ENCODE measurements around the gene VWCE. TPM values are rescaled to one million over a fixed set of nuclear protein-coding genes. Genes with fewer than 3 reads are reported as not detected.
A peak's percentile ranks its signal among the peaks of the same experiment; 100 is the strongest.

The VWCE gene
- total RNA-seq: 1 to 10 TPM; 6.6 TPM

GRCh38 chr11:61294717-61295595 is at the start of gene VWCE:
Gene VWCE (minus strand): TSS chr11:61295316. CDS start chr11:61295037, 279 bp downstream.
- H3K36me3 Mint-ChIP-seq (ENCODE audit: low read depth): peaks cover 16% of the 10 kb centered on the region
- CTCF ChIA-PET: interaction anchor here (0.7 to 2.1 kb wide), 10 partner anchors 13 to 464 kb away, joined by 3 to 10 read pairs (median 4); no protein-coding TSS in a partner anchor
- peaks cover 9% of the 10 kb centered on the region for H3K27me3 Mint-ChIP-seq (ENCODE audit: low read depth)
- peak within 1 kb of the TSS; percentile 41 for H3K27ac Mint-ChIP-seq
- H3K9me3 Mint-ChIP-seq: no peaks in the 10 kb centered on the region
- peak; percentile 83 for DNase-seq
- peak within 1 kb of the TSS; percentile 84 for H3K4me3 Mint-ChIP-seq
- intact Hi-C loops (cut with micrococcal nuclease): loop anchor here (1.0 to 2.0 kb wide), 3 partner anchors 38 to 520 kb away; partner anchors contain the start of genes DDB1 and TKFC
- H3K4me1 Mint-ChIP-seq (ENCODE audit: low read depth): peaks cover 34% of the 10 kb centered on the region

GRCh38 chr11:61343792-61344745 is 49.0 kb upstream of the VWCE start:
- H3K36me3 Mint-ChIP-seq (ENCODE audit: low read depth): peaks cover 19% of the 10 kb centered on the region
- H3K4me3 Mint-ChIP-seq: no peak overlapping the region
- intact Hi-C loops (cut with micrococcal nuclease): no loop called here
- H3K27me3 Mint-ChIP-seq (ENCODE audit: low read depth): no peaks in the 10 kb centered on the region
- no peaks in the 10 kb centered on the region for H3K9me3 Mint-ChIP-seq
- H3K27ac Mint-ChIP-seq: no peak overlapping the region
- no peaks in the 10 kb centered on the region for H3K4me1 Mint-ChIP-seq (ENCODE audit: low read depth)
- CTCF ChIA-PET: interaction anchor here (0.7 kb wide), 1 partner anchor 188 kb away, joined by 4 read pairs; no protein-coding TSS in a partner anchor
- DNase-seq: no peak

- H3K9me3 Mint-ChIP-seq: no peaks in the 10 kb centered on the region
- no peaks in the 10 kb centered on the region for H3K4me1 Mint-ChIP-seq (ENCODE audit: low read depth)
- no peak for DNase-seq
- CTCF ChIA-PET: interaction anchor here (1.4 kb wide), 1 partner anchor 9 kb away, joined by 3 read pairs; no protein-coding TSS in a partner anchor
- H3K27ac Mint-ChIP-seq: no peak overlapping the region
- no peaks in the 10 kb centered on the region for H3K27me3 Mint-ChIP-seq (ENCODE audit: low read depth)
- intact Hi-C loops (cut with micrococcal nuclease): no loop called here
- no peak overlapping the region for H3K4me3 Mint-ChIP-seq
- peaks cover 25% of the 10 kb centered on the region for H3K36me3 Mint-ChIP-seq (ENCODE audit: low read depth)
These were observed 47.2 kb upstream of the VWCE start for GRCh38 chr11:61342207-61342803.

GRCh38 chr11:61341706-61342105 is 46.6 kb upstream of the VWCE start:
- no peak for DNase-seq
- intact Hi-C loops (cut with micrococcal nuclease): no loop called here
- CTCF ChIA-PET: interaction anchor here (1.4 to 9.2 kb wide), 2 partner anchors 10 to 42 kb away, joined by 3 to 243 read pairs; no protein-coding TSS in a partner anchor
- Mint-ChIP-seq H3K27me3 (ENCODE audit: low read depth) (no peaks in the 10 kb centered on the region), H3K27ac (no peak overlapping the region), H3K9me3 (no peaks in the 10 kb centered on the region), H3K36me3 (ENCODE audit: low read depth) (peaks cover 26% of the 10 kb centered on the region), H3K4me1 (ENCODE audit: low read depth) (peaks cover 5% of the 10 kb centered on the region), H3K4me3 (no peak overlapping the region)

- Mint-ChIP-seq H3K9me3 (no peaks in the 10 kb centered on the region), H3K27ac (no peak overlapping the region), H3K36me3 (ENCODE audit: low read depth) (peaks cover 25% of the 10 kb centered on the region), H3K27me3 (ENCODE audit: low read depth) (no peaks in the 10 kb centered on the region), H3K4me1 (ENCODE audit: low read depth) (peaks cover 12% of the 10 kb centered on the region), H3K4me3 (no peak overlapping the region)
- CTCF ChIA-PET: interaction anchor here (1.4 to 9.2 kb wide), 2 partner anchors 43 to 106 kb away, joined by 3 to 243 read pairs; no protein-coding TSS in a partner anchor
- intact Hi-C loops (cut with micrococcal nuclease): no loop called here
- no peak for DNase-seq
These were observed 45.9 kb upstream of the VWCE start for GRCh38 chr11:61340979-61341378.

GRCh38 chr11:61339490-61339878 is 44.4 kb upstream of the VWCE start:
- no peak for DNase-seq
- Mint-ChIP-seq H3K36me3 (ENCODE audit: low read depth) (peaks cover 21% of the 10 kb centered on the region), H3K4me1 (ENCODE audit: low read depth) (peaks cover 24% of the 10 kb centered on the region), H3K27ac (no peak overlapping the region), H3K27me3 (ENCODE audit: low read depth) (no peaks in the 10 kb centered on the region), H3K4me3 (no peak overlapping the region), H3K9me3 (no peaks in the 10 kb centered on the region)
- intact Hi-C loops (cut with micrococcal nuclease): loop anchor here (10.0 kb wide), 1 partner anchor 315 kb away; no protein-coding TSS in a partner anchor
- CTCF ChIA-PET: interaction anchor here (1.4 to 9.2 kb wide), 3 partner anchors 15 to 108 kb away, joined by 3 to 243 read pairs (median 49); no protein-coding TSS in a partner anchor

GRCh38 chr11:61338783-61339489 is 43.8 kb upstream of the VWCE start:
- no peak for DNase-seq
- Mint-ChIP-seq H3K27me3 (ENCODE audit: low read depth) (no peaks in the 10 kb centered on the region), H3K27ac (no peak overlapping the region), H3K4me3 (no peak overlapping the region), H3K9me3 (no peaks in the 10 kb centered on the region), H3K4me1 (ENCODE audit: low read depth) (peaks cover 30% of the 10 kb centered on the region), H3K36me3 (ENCODE audit: low read depth) (peaks cover 22% of the 10 kb centered on the region)
- CTCF ChIA-PET: interaction anchor here (4.9 to 9.2 kb wide), 2 partner anchors 16 to 45 kb away, joined by 49 to 243 read pairs; no protein-coding TSS in a partner anchor
- intact Hi-C loops (cut with micrococcal nuclease): loop anchor here (10.0 kb wide), 1 partner anchor 314 kb away; no protein-coding TSS in a partner anchor

- no peak for DNase-seq
- CTCF ChIA-PET: interaction anchor here (1.9 to 9.2 kb wide), 5 partner anchors 17 to 86 kb away, joined by 5 to 243 read pairs (median 60); partner anchors contain the start of genes CYB561A3, TMEM138 and TMEM216
- Mint-ChIP-seq H3K9me3 (no peaks in the 10 kb centered on the region), H3K4me3 (no peak overlapping the region), H3K4me1 (ENCODE audit: low read depth) (peaks cover 35% of the 10 kb centered on the region), H3K27me3 (ENCODE audit: low read depth) (no peaks in the 10 kb centered on the region), H3K36me3 (ENCODE audit: low read depth) (peaks cover 26% of the 10 kb centered on the region), H3K27ac (no peak overlapping the region)
- intact Hi-C loops (cut with micrococcal nuclease): loop anchor here (2.0 to 10.0 kb wide), 2 partner anchors 301 to 313 kb away; no protein-coding TSS in a partner anchor
These were observed 42.8 kb upstream of the VWCE start for GRCh38 chr11:61337706-61338470.

GRCh38 chr11:61336171-61336935 is 41.2 kb upstream of the VWCE start:
- H3K4me3 Mint-ChIP-seq: no peak overlapping the region
- DNase-seq: peak; percentile 86
- CTCF ChIA-PET: interaction anchor here (0.6 to 9.2 kb wide), 40 partner anchors 9 to 592 kb away, joined by 3 to 243 read pairs (median 4); partner anchors contain the start of genes CPSF7, CYB561A3, LRRC10B and SDHAF2
- intact Hi-C loops (cut with micrococcal nuclease): loop anchor here (1.0 to 10.0 kb wide), 7 partner anchors 49 to 312 kb away; partner anchors contain the start of gene TMEM216
- H3K27me3 Mint-ChIP-seq (ENCODE audit: low read depth): no peaks in the 10 kb centered on the region
- H3K36me3 Mint-ChIP-seq (ENCODE audit: low read depth): peaks cover 29% of the 10 kb centered on the region
- peak overlapping the region; percentile 90 for H3K27ac Mint-ChIP-seq
- H3K4me1 Mint-ChIP-seq (ENCODE audit: low read depth): peaks cover 47% of the 10 kb centered on the region
- H3K9me3 Mint-ChIP-seq: no peaks in the 10 kb centered on the region

- H3K27me3 Mint-ChIP-seq (ENCODE audit: low read depth): no peaks in the 10 kb centered on the region
- peak overlapping the region; percentile 65 for H3K27ac Mint-ChIP-seq
- H3K4me3 Mint-ChIP-seq: no peak overlapping the region
- peaks cover 55% of the 10 kb centered on the region for H3K4me1 Mint-ChIP-seq (ENCODE audit: low read depth)
- no peaks in the 10 kb centered on the region for H3K9me3 Mint-ChIP-seq
- H3K36me3 Mint-ChIP-seq (ENCODE audit: low read depth): peaks cover 32% of the 10 kb centered on the region
- DNase-seq: no peak
- CTCF ChIA-PET: interaction anchor here (0.8 to 9.2 kb wide), 19 partner anchors 8 to 177 kb away, joined by 3 to 243 read pairs (median 10); partner anchors contain the start of genes CPSF7, CYB561A3, SDHAF2 and TMEM138
- intact Hi-C loops (cut with micrococcal nuclease): loop anchor here (10.0 kb wide), 1 partner anchor 311 kb away; no protein-coding TSS in a partner anchor
These were observed 40.2 kb upstream of the VWCE start for GRCh38 chr11:61335355-61335710.

All from activated naive CD4-positive, alpha-beta T cell treated with anti-CD3 and anti-CD28 coated beads for 36 hours (primary cell).